Measurements from ENCODE around the gene TXNRD1.
"Not testable (repeated sequence)": the region's sequence is repeated elsewhere in the genome, so short reads cannot be mapped to it uniquely, and the experiment has no call there.

Gene TXNRD1

DNA sequence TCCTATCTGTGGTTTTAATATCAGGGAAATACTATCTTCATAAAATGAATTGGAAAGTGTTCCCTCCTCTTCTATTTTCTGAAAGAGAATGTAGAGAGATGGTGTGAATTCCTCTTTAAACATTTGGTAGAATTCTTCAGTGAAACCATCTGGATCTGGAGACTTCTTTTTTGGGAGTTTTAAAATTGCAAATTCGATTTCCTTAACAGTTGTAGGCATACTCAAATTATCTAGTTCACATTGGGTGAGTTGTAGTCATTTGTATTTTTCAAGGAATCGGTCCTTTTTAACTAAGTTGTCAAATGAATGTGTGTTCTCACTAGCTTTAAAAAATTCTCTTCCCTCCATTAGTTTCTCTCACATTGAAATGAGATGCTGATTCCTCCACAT lies 165.8 kb downstream of the TXNRD1 start:
- no peak for DNase-seq (ENCODE audit: low spot score)
- Mint-ChIP-seq H3K36me3 (ENCODE audit: low read depth) (no peaks in the 10 kb centered on the region), H3K4me1 (ENCODE audit: low read depth) (peaks cover 11% of the 10 kb centered on the region), H3K27ac (no peak overlapping the region), H3K9me3 (no peaks in the 10 kb centered on the region), H3K4me3 (no peak overlapping the region), H3K27me3 (ENCODE audit: low read depth) (peaks cover 14% of the 10 kb centered on the region)

DNA sequence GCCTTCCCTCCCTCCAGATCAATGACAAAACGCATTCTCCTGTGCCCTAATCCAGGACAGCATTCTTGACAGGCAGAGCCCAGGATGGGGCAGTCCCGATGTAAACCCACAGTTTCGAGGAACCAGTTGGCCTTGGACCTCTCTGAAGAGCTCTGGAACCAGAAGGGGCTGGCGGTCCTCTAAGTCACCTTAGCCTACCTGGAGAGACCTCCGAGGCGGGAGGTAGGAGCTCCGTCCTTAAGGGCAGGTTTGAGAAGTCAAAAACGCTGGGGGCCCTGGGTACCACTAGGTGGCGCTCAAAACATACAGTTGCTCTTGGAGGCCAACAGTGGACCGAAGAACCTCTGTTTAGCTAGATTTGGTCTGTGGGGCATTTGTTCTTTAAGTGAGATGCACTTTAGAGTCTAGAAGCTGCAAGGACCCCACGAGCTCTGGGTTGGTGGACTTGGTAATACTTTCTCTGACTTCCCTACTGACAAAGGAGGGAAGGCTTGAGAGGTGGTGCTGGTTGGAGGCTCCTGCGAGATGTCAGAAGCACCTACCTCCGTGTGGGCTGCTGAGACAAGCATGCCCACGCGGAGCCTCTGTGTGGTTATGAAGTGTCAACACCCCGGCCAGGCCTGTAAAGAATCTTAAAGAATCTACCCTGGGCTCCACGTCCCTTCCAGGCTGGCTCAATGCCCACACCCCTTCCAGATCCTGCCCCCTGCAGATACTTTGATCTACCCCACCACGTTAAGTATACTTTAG lies 166.3 kb downstream of the TXNRD1 start:
- no peak overlapping the region for H3K4me3 Mint-ChIP-seq
- no peak overlapping the region for H3K27ac Mint-ChIP-seq
- DNase-seq (ENCODE audit: low spot score), result peak; percentile 72
- H3K27me3 Mint-ChIP-seq (ENCODE audit: low read depth), result peaks cover 14% of the 10 kb centered on the region
- H3K36me3 Mint-ChIP-seq (ENCODE audit: low read depth), result no peaks in the 10 kb centered on the region
- no peaks in the 10 kb centered on the region for H3K9me3 Mint-ChIP-seq
- peaks cover 11% of the 10 kb centered on the region for H3K4me1 Mint-ChIP-seq (ENCODE audit: low read depth)

DNA sequence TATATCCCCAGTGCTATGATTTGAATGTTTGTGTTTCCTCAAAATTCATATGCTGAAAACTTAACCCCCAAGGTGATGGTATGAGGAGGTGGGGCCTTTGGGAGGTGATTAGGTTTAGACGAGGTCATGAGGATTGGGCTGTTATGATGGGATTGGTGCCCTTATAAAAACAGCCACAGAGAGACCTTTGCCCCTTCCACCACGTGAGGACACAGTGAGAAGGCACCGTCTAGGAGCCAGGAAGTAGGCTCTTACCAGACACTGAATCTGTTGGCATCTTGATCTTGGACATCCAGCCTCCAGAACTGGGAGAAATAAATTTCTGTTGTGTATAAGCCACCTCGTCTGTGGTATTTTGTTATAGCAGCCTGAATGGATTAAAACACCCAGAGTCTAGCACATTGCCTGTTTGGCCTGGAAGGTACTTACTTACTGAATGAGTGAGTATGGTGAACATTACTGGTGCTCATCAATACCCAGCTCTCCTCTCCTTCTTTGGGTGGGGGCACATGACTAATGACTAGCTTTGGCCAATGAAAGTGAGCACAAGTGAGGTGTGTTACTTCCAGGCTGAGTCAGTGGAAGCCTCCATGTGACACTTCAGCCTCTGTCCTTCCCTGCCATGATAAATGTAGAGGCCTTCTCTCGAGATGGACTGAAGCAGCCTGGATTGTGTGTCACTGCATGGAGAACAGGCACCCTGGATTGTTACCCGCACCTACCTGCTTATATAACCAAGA lies 168.7 kb downstream of the TXNRD1 start:
- Mint-ChIP-seq H3K4me3 (no peak overlapping the region), H3K27me3 (ENCODE audit: low read depth) (peaks cover 11% of the 10 kb centered on the region), H3K36me3 (ENCODE audit: low read depth) (no peaks in the 10 kb centered on the region), H3K27ac (no peak overlapping the region), H3K9me3 (no peaks in the 10 kb centered on the region), H3K4me1 (ENCODE audit: low read depth) (peaks cover 11% of the 10 kb centered on the region)
- no peak for DNase-seq (ENCODE audit: low spot score)

DNA sequence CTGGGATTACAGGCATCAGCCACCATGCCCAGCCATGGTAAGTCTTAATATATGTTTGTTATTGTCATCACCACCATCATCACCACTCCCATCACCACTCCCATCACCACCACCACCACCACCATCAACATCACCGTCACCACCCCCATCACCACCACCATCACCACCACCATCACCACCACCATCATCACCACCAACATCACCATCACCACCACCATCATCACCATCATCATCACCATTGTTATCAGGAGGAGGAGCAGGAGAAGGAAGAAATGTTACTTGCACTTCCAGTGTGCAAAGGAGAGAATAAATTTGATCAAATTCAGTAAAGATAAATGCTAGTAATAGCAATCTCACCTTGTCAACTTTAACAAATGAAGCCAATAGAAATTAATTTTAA lies 169.9 kb downstream of the TXNRD1 start:
- H3K27ac Mint-ChIP-seq, result no peak overlapping the region
- H3K9me3 Mint-ChIP-seq, result no peaks in the 10 kb centered on the region
- DNase-seq (ENCODE audit: low spot score), result no peak
- peaks cover 9% of the 10 kb centered on the region for H3K27me3 Mint-ChIP-seq (ENCODE audit: low read depth)
- no peaks in the 10 kb centered on the region for H3K36me3 Mint-ChIP-seq (ENCODE audit: low read depth)
- no peak overlapping the region for H3K4me3 Mint-ChIP-seq
- peaks cover 11% of the 10 kb centered on the region for H3K4me1 Mint-ChIP-seq (ENCODE audit: low read depth)

DNA sequence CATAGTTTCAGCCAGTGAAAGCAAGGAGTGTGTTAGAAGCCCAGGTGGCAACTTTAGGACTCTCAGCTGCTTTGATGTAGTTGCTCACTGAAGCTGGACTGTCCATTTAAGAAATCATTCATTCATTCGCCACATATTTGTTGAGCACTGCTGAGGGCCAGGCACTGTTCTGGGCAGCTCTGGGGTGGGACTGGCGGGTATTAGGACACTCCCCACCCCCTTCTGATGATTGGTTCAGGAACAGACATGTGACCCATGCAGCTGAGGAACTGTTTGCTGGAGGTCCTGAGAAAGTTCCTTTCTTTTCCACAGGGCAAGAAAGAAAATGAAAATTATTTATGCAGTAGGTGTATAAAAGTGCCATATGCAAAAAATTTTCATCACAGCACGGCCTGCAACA lies 170.9 kb downstream of the TXNRD1 start:
- Mint-ChIP-seq H3K4me3 (no peak overlapping the region), H3K36me3 (ENCODE audit: low read depth) (no peaks in the 10 kb centered on the region), H3K27me3 (ENCODE audit: low read depth) (peaks cover 4% of the 10 kb centered on the region), H3K4me1 (ENCODE audit: low read depth) (peaks cover 9% of the 10 kb centered on the region), H3K27ac (no peak overlapping the region), H3K9me3 (no peaks in the 10 kb centered on the region)
- DNase-seq (ENCODE audit: low spot score), result no peak

DNA sequence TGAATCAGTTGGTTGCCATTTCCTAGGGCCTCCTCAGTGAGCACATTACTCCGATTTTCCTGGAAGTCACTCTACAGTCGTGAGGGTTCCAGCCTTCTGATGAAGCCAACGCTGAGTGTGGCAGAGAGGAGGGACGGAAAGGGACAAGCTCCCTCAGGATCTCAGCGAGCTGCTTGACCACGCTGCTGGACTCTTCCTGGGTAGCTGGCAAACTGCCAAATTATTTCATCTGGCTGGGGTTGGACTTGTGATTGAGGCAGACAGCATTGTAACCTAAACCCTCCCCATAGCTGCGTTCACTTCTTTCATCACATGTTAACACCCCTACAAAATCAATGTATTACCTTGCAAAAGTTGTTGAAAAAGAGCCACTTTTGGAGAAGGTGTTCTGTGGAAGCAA lies 171.6 kb downstream of the TXNRD1 start:
- Mint-ChIP-seq H3K4me1 (ENCODE audit: low read depth) (peaks cover 3% of the 10 kb centered on the region), H3K9me3 (peaks cover under 1% of the 10 kb centered on the region), H3K27ac (no peak overlapping the region), H3K27me3 (ENCODE audit: low read depth) (peaks cover 1% of the 10 kb centered on the region), H3K4me3 (no peak overlapping the region), H3K36me3 (ENCODE audit: low read depth) (no peaks in the 10 kb centered on the region)
- DNase-seq (ENCODE audit: low spot score), result no peak

DNA sequence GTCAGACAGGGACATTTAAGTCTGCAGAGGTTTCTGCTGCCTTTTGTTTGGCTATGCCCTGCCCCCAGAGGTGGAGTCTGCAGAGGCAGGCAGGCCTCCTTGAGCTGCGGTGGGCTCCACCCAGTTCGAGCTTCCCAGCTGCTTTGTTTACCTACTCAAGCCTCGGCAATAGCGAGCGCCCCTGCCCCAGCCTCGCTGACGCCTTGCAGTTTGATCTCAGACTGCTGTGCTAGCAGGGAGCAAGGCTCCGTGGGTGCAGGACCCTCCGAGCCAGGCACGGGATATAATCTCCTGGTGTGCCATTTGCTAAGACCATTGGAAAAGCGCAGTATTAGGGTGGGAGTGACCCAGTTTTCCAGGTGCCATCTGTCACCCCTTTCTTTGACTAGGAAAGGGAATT lies 178.5 kb downstream of the TXNRD1 start:
- H3K27me3 Mint-ChIP-seq (ENCODE audit: low read depth); H3K27ac Mint-ChIP-seq; H3K4me1 Mint-ChIP-seq (ENCODE audit: low read depth); H3K4me3 Mint-ChIP-seq; DNase-seq (ENCODE audit: low spot score); H3K36me3 Mint-ChIP-seq (ENCODE audit: low read depth): not testable (repeated sequence)
- peaks cover 25% of the 10 kb centered on the region for H3K9me3 Mint-ChIP-seq
